ENCODE results near the gene CDR2L.
A peak's percentile ranks its signal among the peaks of the same experiment; 100 is the strongest.

Gene CDR2L

GRCh38 chr17:75046407-75047289, 59.2 kb downstream of the CDR2L start, which contains the start of the genes ATP5PD and KCTD2:
TSS of gene ATP5PD (minus strand) at chr17:75046969. CDS start at chr17:75042650, 4,319 bp downstream.
TSS of gene KCTD2 (plus strand) at chr17:75047225. CDS start at chr17:75047251, 26 bp downstream.
- DNase-seq, result peak; percentile 96 to 97

GRCh38 chr17:75047398-75048098, 60.1 kb downstream of the CDR2L start:
- peak in 1 of 2 donors; percentile 14 for DNase-seq

- no peak for DNase-seq
These were observed 60.9 kb downstream of the CDR2L start for GRCh38 chr17:75048249-75048878.

GRCh38 chr17:75049057-75049456, 61.6 kb downstream of the CDR2L start:
- DNase-seq, result no peak

- DNase-seq, result no peak
These were observed 62.3 kb downstream of the CDR2L start for GRCh38 chr17:75049706-75050105.

- no peak for DNase-seq
These were observed 64.5 kb downstream of the CDR2L start for GRCh38 chr17:75051941-75052340.
